Medulla oblongata (tissue), 1 donor: Measurements from ENCODE around the gene HIVEP2.

Experiments used
- DNase-seq: peaks from one replicate; pipeline ENCODE4 v3.0.0-alpha.2; 2015; ENCODE audit errors: extremely low spot score

The HIVEP2 gene

DNA sequence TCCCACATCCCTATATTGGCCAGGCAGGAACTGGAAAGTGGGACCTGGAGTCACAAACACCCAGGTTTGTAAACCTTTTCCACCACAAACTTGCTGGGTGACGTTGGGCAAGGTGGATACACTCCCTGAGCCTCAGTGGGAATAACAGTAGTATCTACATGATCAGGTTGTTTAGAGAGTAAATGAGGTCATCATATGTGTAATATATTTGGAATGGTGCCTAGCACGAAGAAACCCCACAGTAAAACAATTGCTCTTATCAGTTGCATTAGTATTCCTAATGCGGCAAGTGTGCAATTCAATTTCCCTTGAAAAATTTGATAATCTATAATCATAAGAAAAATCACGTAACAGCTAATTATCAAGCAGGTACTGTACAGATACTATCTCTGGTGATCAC, 51.9 kb downstream of the HIVEP2 start:
- DNase-seq: no peak

DNA sequence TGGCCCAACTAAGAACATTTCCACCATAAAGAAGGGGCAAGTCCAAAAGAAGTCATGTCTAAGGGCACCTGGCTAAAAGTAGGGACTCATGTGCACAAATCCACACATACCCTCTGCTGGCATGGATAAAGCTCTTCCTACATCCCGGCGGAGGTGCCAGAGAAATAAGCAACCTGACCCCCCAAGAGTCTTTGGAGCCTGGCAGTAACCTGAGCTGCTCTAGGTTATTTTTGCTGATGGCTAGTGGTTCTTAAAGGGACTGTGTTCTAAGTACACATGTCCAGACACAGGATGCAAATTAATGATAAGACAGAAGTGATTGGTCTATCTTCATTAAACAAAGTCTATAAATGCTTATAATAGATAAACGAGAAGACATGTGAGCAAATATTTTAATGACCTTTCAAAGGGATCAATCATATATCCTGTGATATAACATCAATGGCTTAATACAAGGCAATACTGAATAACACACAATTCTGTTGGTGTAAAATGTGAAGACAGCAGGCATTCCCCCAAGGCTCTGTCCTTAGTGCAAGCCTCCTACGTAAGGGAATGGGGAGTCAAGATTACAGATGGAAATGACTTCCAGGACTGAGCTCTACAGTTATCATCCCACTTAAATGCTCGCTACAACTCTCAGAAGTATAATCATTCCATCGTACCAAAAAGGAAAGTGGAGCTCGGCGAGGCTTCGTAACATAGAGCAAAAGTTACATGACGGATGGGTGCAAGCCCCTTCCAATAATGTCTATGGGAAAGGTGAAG, 52.5 kb downstream of the HIVEP2 start:
- no peak for DNase-seq

DNA sequence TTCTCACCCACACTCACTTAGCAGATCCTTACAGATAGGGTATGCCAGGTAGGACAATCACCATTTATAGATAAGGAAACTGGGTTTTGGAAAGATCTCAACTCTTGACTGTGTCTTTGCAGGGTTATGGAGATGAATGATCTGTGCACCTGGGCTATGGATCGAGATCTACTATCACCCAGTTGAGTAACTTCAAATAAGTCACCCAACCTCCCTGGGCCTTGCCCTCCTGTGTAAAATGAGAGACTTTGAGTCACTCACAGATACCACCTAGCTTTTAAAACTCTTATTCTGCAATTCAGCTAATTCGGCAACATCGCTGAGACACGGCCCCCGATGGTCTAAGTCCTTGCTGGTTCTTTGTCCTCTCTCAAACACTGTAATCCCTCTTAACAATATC, 53.5 kb downstream of the HIVEP2 start:
- DNase-seq: no peak

- DNase-seq: no peak
Measured at GRCh38 chr6:142888456-142888855, 56.5 kb downstream of the HIVEP2 start.

- DNase-seq: no peak
Measured at GRCh38 chr6:142887517-142887916, 57.5 kb downstream of the HIVEP2 start.

DNA sequence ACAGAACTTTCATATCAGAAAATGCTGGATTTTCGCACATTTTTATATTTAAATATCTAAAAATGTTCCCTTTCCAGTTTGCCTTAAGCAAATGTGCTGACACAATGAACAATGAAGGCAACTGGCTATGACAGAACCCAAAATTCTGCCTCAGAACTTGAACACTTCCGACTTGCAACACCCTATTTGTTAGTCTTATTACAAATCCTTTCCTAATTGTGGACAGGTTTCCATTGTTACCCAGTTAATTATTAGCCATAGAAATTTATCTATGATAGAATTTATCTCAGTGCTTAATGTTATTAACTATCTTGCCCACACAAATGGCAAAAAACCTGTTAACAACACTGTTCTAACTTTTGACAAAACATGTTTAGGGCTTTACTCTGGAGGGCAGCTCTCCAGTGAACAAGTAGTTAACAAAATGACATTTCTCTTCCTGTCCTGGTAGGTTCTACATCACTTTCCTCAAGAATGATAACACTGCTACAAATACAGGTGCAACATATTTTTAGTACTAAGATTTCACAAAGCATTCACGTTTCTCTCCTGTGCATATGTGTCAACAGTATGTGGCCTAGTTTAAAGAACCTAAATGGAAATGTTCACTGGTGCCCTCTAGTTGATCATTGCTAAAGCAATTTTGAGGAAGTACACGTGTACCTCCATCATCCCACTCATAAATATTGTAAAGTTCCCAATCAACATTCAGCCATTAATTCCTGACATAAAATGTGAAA, 58.4 kb downstream of the HIVEP2 start:
- DNase-seq: peak; percentile 75

GRCh38 chr6:142885182-142885867, 59.7 kb downstream of the HIVEP2 start:
- peak; percentile 69 for DNase-seq

- no peak for DNase-seq
Measured at GRCh38 chr6:142884214-142885035, 60.6 kb downstream of the HIVEP2 start.

DNA sequence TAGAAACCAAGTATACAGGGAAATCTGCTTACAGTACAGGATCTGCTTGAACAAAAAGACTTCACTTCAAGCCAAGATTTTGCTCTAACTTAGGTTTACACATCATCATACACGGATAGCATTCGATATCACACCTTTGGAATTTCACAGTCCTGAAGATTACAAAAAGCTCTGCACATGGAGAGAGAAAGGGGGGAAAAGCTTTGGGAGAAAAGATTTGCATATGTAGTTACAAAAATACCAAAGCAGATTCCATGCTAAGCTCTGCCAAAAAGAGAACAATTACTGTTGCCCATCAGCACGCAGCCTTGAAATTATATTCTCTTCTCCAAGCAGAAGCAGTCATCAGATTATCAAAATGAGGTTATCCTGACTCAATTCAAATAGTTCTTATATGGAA, 62.0 kb downstream of the HIVEP2 start:
- DNase-seq: no peak

DNA sequence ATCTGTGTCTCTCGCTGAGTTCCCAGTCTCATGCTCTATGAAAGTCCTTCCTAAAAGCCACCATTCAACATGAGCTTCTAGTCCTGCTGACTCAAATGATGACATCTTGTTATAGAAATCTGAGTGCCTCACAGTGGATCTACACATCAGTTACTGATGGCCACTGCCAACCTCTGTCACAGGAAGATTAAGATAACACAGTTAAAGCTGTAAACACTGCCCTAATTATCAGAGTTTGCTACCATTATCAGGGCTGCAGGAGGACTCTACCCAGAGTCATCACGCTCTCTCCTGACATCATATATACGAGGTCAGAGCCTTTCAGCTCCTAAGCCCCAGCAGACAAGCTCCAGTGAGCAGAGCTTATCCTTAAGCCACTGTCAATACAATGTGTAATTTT, 63.2 kb downstream of the HIVEP2 start:
- no peak for DNase-seq

DNA sequence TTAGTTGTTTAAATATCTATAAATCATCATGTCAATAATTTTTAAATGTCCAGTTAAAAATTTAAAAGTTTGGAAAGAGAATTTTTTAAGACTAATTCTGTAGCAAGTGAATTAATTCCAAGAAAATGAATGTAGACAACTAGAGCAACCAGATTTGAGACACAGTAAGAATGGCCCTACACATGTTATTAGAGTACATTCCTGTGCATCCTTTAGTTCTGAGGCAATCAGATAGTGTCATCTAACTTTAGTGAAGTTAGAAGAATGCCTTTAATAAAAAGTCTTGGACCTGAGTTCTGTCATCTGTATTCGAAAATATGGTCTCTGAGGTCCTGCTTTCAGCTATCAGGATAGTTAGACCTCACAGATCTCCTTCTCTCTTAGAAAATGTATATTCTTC, 63.7 kb downstream of the HIVEP2 start:
- no peak for DNase-seq

- DNase-seq: no peak
Measured at GRCh38 chr6:142880201-142880600, 64.8 kb downstream of the HIVEP2 start.

DNA sequence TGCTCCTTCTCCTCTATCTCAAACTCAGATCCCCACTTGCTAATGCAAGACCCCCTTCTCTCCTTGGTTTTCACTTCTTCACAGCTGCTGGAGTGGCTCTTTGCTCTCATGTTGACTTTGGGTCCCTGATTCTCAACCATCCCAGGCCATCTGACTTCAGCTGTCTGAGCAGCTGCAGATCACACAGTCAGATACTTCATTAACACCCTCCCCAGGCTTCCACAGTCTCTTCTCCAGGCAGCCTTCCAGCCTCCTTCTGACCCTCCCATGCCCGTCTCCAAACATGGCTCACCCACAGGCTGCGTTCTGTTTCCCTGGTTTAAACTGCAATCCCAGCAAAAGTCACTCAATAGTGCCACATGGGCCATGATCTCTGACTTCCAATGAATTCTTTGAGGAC, 65.4 kb downstream of the HIVEP2 start:
- no peak for DNase-seq

DNA sequence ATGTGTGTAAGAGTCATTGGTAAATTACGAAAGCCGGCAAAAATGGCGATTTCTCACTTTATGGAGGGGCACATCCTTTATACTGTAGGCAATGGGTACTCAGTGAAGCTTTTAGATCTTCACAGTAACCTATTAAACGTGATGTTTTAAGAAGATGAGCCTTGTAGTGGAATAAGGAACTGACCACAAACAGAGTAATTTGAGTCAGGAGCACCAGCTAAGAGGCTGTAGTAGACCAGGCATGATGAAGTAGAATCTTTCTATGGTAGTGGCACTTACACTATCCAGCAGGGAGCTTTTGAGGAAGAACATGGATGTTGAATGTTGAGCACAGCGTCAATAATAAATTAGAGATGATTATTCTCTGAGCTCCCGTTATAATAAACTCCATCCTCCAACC, 65.9 kb downstream of the HIVEP2 start:
- DNase-seq: no peak

GRCh38 chr6:142878407-142878806, 66.6 kb downstream of the HIVEP2 start:
- peak; percentile 56 for DNase-seq

- DNase-seq: no peak
Measured at GRCh38 chr6:142874676-142875075, 70.3 kb downstream of the HIVEP2 start.

DNA sequence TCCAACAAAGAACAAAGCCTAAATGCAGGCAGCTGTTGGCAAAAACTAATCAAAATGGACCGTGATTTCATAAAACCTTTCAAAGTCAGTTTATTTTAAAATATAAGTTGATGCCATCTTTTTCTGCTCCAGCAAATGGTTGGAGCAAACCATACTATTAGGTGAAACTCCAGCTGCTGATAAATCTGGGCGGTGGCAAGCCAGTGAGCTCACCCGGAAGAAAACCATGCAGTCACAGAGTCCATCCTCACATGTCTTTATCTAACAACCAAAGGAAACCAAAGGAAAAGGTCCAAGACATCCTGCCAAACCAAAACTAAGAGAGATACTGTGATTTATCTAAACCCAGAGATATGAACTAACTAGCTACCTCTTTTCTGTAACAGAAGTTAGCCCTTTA, 72.6 kb downstream of the HIVEP2 start:
- no peak for DNase-seq

GRCh38 chr6:142871910-142872331, 73.1 kb downstream of the HIVEP2 start:
- peak; percentile 86 for DNase-seq

GRCh38 chr6:142870787-142871415, 74.1 kb downstream of the HIVEP2 start:
- DNase-seq: no peak

DNA sequence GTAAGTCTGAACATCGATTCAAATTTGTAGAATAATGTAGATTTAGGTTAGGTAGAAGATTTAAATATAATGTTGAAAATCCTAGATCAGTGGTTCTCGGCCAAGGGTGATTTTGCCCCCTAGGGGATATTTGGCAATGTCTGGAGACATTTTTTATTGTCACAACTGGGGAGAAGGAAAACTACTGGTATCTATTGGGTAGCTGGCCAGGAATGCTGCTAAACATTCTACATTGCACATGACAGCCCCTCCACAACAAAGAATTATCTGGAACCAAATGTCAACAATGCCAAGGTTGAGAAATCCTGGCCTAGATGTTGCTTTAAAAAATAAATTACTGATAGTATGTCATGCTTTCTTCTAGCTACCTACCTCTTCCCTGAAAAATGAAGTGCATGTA, 76.1 kb downstream of the HIVEP2 start:
- DNase-seq: no peak
